GM13976 (cell line): ENCODE measurements around the gene POU6F1.
"Not testable (repeated sequence)": the region's sequence is repeated elsewhere in the genome, so short reads cannot be mapped to it uniquely, and the experiment has no call there.

Experiments
- DNase-seq: peaks from one replicate; pipeline ENCODE4 v3.0.0; 2012; ENCODE audit warnings: low spot score
- in situ Hi-C: fragments of 300-500 bp; cut with MboI; formaldehyde crosslinking; loops from one replicate; pipeline ENCODE4 v1.12.0; 2022; ENCODE audit warnings: low sequenced_read_pairs, mixed read lengths, inconsistent platforms; ENCODE audit not compliant: unreplicated experiment
- TF ChIP-seq, protein P1 (sequence below): IDR thresholded peaks from 2 replicates; pipeline ENCODE4 v1.5.1; 2012; ENCODE audit warnings: borderline replicate concordance, mild to moderate bottlenecking; ENCODE audit not compliant: insufficient read depth; ENCODE audit errors: extremely low read depth, missing control alignments, control extremely low read depth

POU6F1 gene, protein sequence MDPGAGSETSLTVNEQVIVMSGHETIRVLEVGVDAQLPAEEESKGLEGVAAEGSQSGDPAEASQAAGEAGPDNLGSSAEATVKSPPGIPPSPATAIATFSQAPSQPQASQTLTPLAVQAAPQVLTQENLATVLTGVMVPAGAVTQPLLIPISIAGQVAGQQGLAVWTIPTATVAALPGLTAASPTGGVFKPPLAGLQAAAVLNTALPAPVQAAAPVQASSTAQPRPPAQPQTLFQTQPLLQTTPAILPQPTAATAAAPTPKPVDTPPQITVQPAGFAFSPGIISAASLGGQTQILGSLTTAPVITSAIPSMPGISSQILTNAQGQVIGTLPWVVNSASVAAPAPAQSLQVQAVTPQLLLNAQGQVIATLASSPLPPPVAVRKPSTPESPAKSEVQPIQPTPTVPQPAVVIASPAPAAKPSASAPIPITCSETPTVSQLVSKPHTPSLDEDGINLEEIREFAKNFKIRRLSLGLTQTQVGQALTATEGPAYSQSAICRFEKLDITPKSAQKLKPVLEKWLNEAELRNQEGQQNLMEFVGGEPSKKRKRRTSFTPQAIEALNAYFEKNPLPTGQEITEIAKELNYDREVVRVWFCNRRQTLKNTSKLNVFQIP

DNA sequence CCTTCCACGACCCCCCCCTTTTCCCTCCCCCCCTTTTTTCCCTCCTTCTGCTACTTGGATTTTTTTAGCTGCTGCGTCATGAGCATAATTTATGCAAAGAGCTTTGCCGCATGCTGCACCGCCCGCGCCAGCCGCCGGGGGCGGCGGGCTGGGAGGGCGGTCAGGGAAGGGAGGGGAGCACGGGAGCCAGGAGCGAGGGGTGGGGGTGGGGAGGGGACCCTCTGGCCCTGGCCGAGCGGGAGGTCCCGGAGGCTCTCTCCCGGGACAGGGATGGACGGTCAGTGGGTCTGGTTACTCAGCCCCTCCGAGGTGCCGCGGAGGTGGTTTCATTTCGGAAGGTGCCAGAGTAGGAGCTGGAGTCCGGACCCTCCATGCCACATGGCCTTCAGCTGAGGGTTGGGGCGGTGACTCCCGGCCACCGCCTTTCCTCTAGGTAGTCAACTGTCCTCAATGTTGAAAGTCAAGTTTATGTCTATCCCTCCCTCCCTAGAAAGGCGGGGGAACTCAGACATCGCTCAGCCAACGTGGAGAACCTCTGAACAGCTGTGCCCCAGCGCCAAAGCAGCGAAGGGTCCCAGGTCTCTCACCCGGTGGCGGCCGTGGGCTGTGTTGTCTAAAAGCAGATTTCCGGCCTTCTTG, at the start of gene POU6F1:
POU6F1 (minus strand) TSS at position 95 of the 639 bp plus-strand sequence. CDS start 11,226 bp downstream, outside the sequence.
- peak; percentile 87 for DNase-seq
- TF ChIP-seq, protein P1, sequence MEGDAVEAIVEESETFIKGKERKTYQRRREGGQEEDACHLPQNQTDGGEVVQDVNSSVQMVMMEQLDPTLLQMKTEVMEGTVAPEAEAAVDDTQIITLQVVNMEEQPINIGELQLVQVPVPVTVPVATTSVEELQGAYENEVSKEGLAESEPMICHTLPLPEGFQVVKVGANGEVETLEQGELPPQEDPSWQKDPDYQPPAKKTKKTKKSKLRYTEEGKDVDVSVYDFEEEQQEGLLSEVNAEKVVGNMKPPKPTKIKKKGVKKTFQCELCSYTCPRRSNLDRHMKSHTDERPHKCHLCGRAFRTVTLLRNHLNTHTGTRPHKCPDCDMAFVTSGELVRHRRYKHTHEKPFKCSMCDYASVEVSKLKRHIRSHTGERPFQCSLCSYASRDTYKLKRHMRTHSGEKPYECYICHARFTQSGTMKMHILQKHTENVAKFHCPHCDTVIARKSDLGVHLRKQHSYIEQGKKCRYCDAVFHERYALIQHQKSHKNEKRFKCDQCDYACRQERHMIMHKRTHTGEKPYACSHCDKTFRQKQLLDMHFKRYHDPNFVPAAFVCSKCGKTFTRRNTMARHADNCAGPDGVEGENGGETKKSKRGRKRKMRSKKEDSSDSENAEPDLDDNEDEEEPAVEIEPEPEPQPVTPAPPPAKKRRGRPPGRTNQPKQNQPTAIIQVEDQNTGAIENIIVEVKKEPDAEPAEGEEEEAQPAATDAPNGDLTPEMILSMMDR = peak; percentile 34
- in situ Hi-C loops = no loop called here

DNA sequence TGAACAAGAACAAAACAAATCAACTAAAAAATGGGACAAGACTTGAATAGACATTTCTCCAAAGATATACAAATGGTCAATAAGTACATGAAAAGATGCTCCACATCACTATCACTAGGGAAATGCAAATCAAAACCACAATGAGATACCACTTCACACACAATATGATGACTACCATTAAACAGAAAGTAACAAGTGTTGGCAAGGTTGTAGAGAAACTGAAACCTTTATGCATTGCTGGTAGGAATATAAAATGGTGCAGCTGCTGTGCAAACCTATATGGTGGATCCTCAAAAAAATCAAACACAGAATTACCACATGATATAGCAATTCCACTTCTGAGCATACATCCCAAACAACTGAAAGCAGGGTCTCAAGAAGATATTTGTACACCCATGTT, 47.2 kb upstream of the POU6F1 start:
- DNase-seq = no peak
- in situ Hi-C loops = no loop called here
- TF ChIP-seq, protein P1 = no peak

DNA sequence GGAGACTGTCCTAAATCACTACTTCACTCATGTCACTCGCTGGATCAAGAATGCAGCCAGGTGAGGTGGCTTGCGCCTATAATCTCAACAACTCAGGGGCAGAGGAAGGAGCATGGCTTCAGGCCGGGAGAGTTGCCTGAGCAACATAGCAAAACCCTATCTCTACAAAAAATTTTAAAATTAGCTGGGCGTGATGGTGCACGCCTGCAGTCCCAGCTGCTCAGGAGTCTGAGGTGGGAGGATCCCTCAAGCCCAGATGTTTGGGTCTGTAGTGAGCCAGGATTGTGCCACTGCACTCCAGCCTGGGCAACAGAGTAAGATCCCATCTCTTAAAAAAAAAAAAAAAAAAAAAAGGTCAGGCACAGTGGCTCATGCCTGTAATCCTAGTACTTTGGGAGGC, 46.4 kb upstream of the POU6F1 start:
- TF ChIP-seq, protein P1 = no peak
- in situ Hi-C loops = no loop called here
- no peak for DNase-seq

DNA sequence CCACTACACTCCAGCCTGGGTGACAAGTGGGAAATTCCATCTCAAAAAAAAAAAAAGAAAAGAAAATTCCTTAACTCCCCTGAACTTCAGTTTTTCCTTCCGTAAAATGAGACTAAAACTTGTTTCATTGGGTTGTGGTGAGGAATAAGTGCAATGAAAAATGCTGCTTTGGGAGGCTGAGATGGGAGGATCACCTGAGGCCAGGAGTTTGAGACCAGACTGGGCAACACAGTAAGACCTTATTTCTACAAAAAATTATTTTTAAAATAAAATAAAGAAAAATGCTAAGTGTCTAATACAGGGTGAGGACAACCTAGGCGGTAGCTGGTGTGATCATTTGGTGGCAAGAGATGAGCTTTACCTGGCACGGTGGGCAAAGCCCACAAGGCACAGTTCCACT, 45.5 kb upstream of the POU6F1 start:
- DNase-seq = no peak
- in situ Hi-C loops = no loop called here
- TF ChIP-seq, protein P1 = no peak

DNA sequence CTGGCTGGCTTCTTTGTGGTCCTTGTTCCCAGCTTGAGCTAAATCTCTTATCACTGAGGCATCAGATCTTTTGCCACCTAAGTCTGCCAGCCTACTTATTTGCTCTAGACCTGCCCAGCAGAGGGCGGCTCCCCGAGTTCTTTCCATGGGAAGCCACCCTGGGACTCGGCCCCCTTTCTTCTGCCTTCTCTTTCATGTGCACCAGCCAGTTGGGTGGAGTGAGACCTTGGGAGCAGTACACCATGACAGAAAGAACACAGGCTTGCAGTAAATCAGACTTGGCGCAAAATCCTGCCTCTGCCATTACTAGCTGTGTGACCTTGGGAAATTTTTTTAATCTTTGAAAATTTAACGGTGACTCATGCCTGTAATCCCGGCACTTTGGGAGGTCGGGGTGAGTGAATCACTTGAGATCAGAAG, 44.9 kb upstream of the POU6F1 start:
- in situ Hi-C loops = no loop called here
- TF ChIP-seq, protein P1 = peak; percentile 10
- DNase-seq = no peak

DNA sequence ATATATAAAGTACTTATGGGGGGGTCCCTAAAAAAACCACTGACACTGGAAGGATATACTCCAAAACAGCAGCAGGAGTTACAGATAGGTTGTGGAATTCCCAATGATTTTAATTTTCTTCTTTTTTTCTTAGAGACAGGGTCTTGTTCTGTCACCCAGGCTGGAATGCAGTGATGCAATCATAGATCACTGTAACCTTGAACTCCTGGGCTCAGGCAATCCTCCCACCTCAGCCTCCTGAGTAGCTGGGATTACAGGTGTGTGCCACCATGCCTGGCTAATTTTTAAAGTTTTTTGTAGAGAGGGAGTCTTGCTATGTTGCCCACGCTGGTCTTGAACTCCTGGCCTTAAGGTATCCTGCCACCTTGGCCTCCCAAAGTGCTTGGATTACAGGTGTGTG, 41.7 kb upstream of the POU6F1 start:
- DNase-seq, in situ Hi-C loops: not testable (repeated sequence)

DNA sequence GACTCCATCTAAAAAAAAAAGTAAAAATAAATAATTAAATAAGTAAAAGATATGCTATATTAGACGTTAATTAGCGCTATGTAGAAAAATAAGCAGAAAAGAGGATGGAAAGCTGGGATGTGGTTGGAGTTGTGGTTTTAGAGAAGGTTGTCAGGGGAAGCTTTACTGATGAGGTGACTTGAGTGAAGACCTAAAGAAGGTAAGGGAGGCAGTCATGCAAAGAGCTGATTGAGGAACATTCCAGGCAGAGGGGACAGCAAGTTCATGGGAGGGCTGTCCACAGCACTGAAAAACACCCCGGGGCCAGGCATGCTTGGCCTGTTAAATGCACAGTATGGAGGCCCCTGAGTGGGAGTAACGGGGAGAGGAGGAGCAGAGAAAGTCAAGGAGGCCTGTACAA, 36.7 kb upstream of the POU6F1 start:
- in situ Hi-C loops = no loop called here
- no peak for DNase-seq
- TF ChIP-seq, protein P1 = no peak
